Uterus (tissue), 4 donors: ENCODE data around the gene EYA4. TPM values are rescaled to one million over a fixed set of nuclear protein-coding genes. Genes with fewer than 3 reads are reported as not detected.

Source experiments
- DNase-seq, 2 donors: peaks; one replicate each; pipeline ENCODE4 v3.0.0-alpha.2; 2019 to 2020
- H3K27ac ChIP-seq, 2 donors: fragments of 200-600 bp; sonication (generic); 1 replicate in 1 of 2; 2 replicates in 1 of 2; pipeline ENCODE4 v1.5.1; 2016 to 2018
- H3K27me3 ChIP-seq, 2 donors: fragments of 200-600 bp; sonication (generic); one replicate each; pipeline ENCODE4 v1.5.1; 2018 to 2019; ENCODE audit warnings: control low read depth in 1 of 2
- H3K36me3 ChIP-seq, 2 donors: fragments of 200-600 bp; sonication (generic); one replicate each; pipeline ENCODE4 v1.5.1; 2019; ENCODE audit warnings: control low read depth in 1 of 2
- H3K4me1 ChIP-seq, 2 donors: fragments of 200-600 bp; sonication (generic); one replicate each; pipeline ENCODE4 v1.5.1; 2018 to 2019; ENCODE audit warnings: control low read depth in 1 of 2
- H3K4me3 ChIP-seq, 2 donors: fragments of 200-600 bp; sonication (generic); 1 replicate in 1 of 2; 2 replicates in 1 of 2; pipeline ENCODE4 v1.5.1; 2018 to 2019; ENCODE audit warnings: mild to moderate bottlenecking in 1 of 2
- H3K9me3 ChIP-seq, 2 donors: fragments of 200-600 bp; sonication (generic); one replicate each; pipeline ENCODE4 v1.5.1; 2019; ENCODE audit warnings: control low read depth in 1 of 2
- CTCF ChIP-seq, 4 experiments: fragments of 200-600 bp in 2 of 4; fragments of 450-650 bp in 2 of 4; sonication (generic) in 2 of 4; IDR thresholded peaks; one replicate each; pipeline ENCODE4 v1.5.1; 2016 to 2019; ENCODE audit warnings: antibody characterized with exemption in 4 of 4, mild to moderate bottlenecking in 2 of 4, moderate library complexity in 1 of 4
- POLR2A ChIP-seq, 2 donors: fragments of 450-650 bp; IDR thresholded peaks; one replicate each; pipeline ENCODE4 v1.6.1; 2016; ENCODE audit warnings: antibody characterized with exemption in 2 of 2, mild to moderate bottlenecking in 1 of 2, moderate library complexity in 1 of 2
- intact Hi-C: fragments of 100-400 bp; cut with DNase I; formaldehyde crosslinking; loops from one replicate; pipeline ENCODE4 v1.15.1; 2023; ENCODE audit warnings: low total_unique reads
- total RNA-seq, 4 donors: library from RNA; depleted of rRNA in 3 of 4; stranded (reverse); fragments of >200 nt in 3 of 4; gene quantifications; one replicate each; pipeline versions ENCODE4 v1.1.0 to v1.2.4, GENCODE V29; 2014 to 2023
- donor health status: DM: yes; HTN: yes; CAD: no.

Gene EYA4
- total RNA-seq: 1 to 10 TPM in 3 of 4 donors, not detected in 1; 2.0 to 8.8 (median 8.4) TPM

DNA sequence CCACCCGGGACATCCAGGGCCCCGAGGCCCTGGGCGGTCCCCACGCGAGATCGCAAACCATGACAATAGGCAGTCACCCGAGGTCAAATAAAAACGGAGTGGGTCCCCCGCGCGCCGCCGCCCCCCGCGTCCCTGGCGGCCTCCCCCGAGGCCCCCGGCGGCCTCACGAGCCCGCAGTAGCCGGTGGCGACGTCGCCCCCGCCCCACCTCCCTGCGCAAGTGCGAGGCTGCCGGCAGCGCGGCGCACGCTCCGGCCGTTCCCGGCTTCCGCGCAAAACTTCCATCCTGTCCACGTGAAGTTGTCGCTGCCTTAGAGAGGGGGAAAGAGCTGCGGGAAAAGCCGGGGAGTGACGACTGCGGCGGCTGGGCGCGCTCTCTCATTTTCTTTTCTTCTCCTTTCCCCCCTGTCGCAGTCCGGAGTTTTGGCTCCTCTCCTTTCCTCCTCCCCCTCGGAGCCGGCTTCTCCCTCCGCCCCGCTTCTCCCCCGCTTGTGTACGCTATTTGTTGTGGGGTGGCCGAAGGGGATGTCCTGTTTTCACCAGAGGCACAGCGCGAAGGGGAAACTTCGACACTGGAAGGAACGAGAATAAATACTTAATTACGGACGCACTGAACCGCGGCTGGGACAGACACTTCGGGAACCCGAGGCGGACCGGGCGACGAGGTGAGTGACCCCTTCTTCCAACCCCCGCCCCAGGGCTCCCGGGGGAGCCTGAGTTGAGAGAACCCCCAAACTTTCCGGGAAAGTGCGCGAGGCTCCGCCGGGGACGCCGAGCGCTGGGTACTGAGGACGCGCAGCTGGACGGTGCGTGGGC lies at the start of gene EYA4:
Gene EYA4, plus strand, starts transcription at position 272 of the 815 bp plus-strand sequence. CDS start 33,424 bp downstream, outside the sequence.
- no peak for TF ChIP-seq CTCF (IDR thresholded peaks at IDR 0.05)
- no peak for TF ChIP-seq POLR2A (IDR thresholded peaks at IDR 0.05)
- Histone ChIP-seq H3K4me3 (peak within 1 kb of the TSS; percentile 19 to 27), H3K9me3 (no peaks in the 10 kb centered on the region), H3K4me1 (peaks cover 0 to 4% of the 10 kb centered on the region in 2 donors), H3K27me3 (peaks cover 0 to 32% of the 10 kb centered on the region in 2 donors), H3K27ac (peak within 1 kb of the TSS in 1 of 2 donors; percentile 13), H3K36me3 (peaks cover 0 to 1% of the 10 kb centered on the region in 2 donors)
- intact Hi-C loops: no loop called here
- no peak for DNase-seq

- TF ChIP-seq POLR2A (IDR thresholded peaks at IDR 0.05): no peak
- no peak for TF ChIP-seq CTCF (IDR thresholded peaks at IDR 0.05)
- Histone ChIP-seq H3K36me3 (no peaks in the 10 kb centered on the region), H3K9me3 (no peaks in the 10 kb centered on the region), H3K4me1 (no peaks in the 10 kb centered on the region), H3K4me3 (no peak overlapping the region), H3K27ac (no peak overlapping the region), H3K27me3 (no peaks in the 10 kb centered on the region)
- intact Hi-C loops: no loop called here
- DNase-seq: no peak
Observed at GRCh38 chr6:133193396-133193795, 47.8 kb upstream of the EYA4 start.

GRCh38 chr6:133198725-133199124 lies 42.4 kb upstream of the EYA4 start:
- DNase-seq: no peak
- H3K4me3 ChIP-seq: no peak overlapping the region
- H3K9me3 ChIP-seq: no peaks in the 10 kb centered on the region
- no peaks in the 10 kb centered on the region for H3K27me3 ChIP-seq
- intact Hi-C loops: no loop called here
- no peaks in the 10 kb centered on the region for H3K36me3 ChIP-seq
- no peaks in the 10 kb centered on the region for H3K4me1 ChIP-seq
- TF ChIP-seq CTCF (IDR thresholded peaks at IDR 0.05): no peak
- H3K27ac ChIP-seq: no peak overlapping the region

DNA sequence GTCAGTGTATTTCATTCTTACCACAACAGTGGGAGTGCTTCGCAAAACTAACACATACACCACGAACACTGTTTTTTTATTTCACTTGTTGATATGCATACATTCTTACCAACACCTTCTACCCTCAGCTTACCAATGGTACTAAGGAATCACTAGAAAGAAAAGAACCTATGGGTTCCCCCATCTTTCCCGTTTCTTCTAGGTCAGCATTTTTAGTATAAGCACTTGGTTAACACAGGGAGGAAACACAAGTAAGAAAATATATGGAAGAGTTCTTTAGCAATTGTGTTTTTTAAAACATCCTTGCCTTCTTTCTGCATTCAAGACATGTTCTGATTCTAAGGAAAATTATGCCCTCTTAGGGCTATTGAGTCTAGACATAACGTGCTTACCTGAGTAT lies 39.9 kb upstream of the EYA4 start:
- H3K4me3 ChIP-seq: no peak overlapping the region
- no peaks in the 10 kb centered on the region for H3K4me1 ChIP-seq
- intact Hi-C loops: no loop called here
- DNase-seq: no peak
- H3K27me3 ChIP-seq: no peaks in the 10 kb centered on the region
- no peak overlapping the region for H3K27ac ChIP-seq
- H3K36me3 ChIP-seq: no peaks in the 10 kb centered on the region
- H3K9me3 ChIP-seq: no peaks in the 10 kb centered on the region
- no peak for TF ChIP-seq POLR2A (IDR thresholded peaks at IDR 0.05)
- no peak for TF ChIP-seq CTCF (IDR thresholded peaks at IDR 0.05)

DNA sequence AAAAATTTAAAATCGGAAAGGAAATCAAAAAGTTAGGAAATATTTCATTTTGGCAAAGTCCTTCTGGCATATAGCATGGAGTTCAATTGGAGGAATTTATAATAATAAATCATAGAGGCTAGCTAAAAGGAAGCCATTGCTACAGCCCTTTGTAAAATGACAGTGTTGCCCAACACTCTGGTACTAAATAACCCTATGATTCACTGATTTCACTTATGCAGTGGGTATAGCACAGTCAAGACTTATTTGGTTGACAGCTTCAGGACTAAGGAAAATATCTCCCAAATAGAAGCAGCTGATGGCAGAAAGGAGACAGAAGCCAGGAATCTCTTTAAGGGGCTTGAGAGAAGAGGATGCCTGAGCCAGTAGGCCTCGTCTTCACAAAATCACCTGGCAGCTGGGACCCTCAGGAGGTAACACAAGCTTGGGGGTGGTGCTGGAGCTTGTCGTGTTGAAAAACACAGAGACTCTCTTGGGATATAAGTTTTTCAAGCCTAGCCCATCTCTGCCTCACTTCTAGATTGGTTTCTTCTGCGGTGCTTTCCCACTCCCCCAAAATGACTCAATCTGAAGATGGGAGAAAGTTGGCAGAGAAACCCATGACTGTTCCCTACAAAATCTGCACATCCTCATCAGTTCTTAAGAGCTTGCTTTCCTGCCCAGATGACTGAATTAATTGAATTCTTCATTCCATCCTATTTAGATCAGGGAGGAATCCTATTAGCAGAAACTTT lies 38.4 kb upstream of the EYA4 start:
- intact Hi-C loops: no loop called here
- H3K27ac ChIP-seq: no peak overlapping the region
- H3K4me3 ChIP-seq: no peak overlapping the region
- TF ChIP-seq POLR2A (IDR thresholded peaks at IDR 0.05) (no peak), CTCF (IDR thresholded peaks at IDR 0.05) (no peak)
- no peaks in the 10 kb centered on the region for H3K4me1 ChIP-seq
- no peak for DNase-seq
- H3K27me3 ChIP-seq: peaks cover 0 to 3% of the 10 kb centered on the region in 2 donors
- H3K36me3 ChIP-seq: no peaks in the 10 kb centered on the region
- no peaks in the 10 kb centered on the region for H3K9me3 ChIP-seq
